Activated naive CD8-positive, alpha-beta T cell treated with anti-CD3 and anti-CD28 coated beads, Interleukin-2, amount 50 U/mL, for 24 hours (primary cell): Measurements from ENCODE around the gene GAD1.

Experiments
- ATAC-seq: fragments of 150-1000 bp; cut with Tn5 transposase; one replicate; pipeline ENCODE4 v1.10.0; 2021
- DNase-seq: peaks from one replicate; pipeline ENCODE4 v3.0.0; 2021
- H3K27ac Mint-ChIP-seq: one replicate; pipeline ENCODE4 v1.8.0; 2021; ENCODE audit warnings: mild to moderate bottlenecking, mixed read lengths
- H3K27me3 Mint-ChIP-seq: one replicate; pipeline ENCODE4 v1.8.0; 2021; ENCODE audit warnings: mixed read lengths
- H3K36me3 Mint-ChIP-seq: one replicate; pipeline ENCODE4 v1.8.0; 2021; ENCODE audit warnings: low read depth, mixed read lengths
- H3K4me1 Mint-ChIP-seq: one replicate; pipeline ENCODE4 v1.8.0; 2021; ENCODE audit warnings: mixed read lengths
- H3K4me3 Mint-ChIP-seq: one replicate; pipeline ENCODE4 v1.8.0; 2021; ENCODE audit warnings: mild to moderate bottlenecking, moderate library complexity, mixed read lengths
- H3K9me3 Mint-ChIP-seq: one replicate; pipeline ENCODE4 v1.8.0; 2021; ENCODE audit warnings: mixed read lengths

GAD1 gene

GRCh38 chr2:170885130-170885791 lies 68.6 kb downstream of the GAD1 start:
- no peaks in the 10 kb centered on the region for H3K36me3 Mint-ChIP-seq
- H3K9me3 Mint-ChIP-seq = no peaks in the 10 kb centered on the region
- H3K4me3 Mint-ChIP-seq = no peak overlapping the region
- DNase-seq = no peak
- H3K27me3 Mint-ChIP-seq = peaks cover 14% of the 10 kb centered on the region
- no peaks in the 10 kb centered on the region for H3K4me1 Mint-ChIP-seq
- no peak overlapping the region for H3K27ac Mint-ChIP-seq
- ATAC-seq = no peak

GRCh38 chr2:170886386-170886785 lies 69.7 kb downstream of the GAD1 start:
- Mint-ChIP-seq H3K9me3 (no peaks in the 10 kb centered on the region), H3K27ac (no peak overlapping the region), H3K4me3 (no peak overlapping the region), H3K36me3 (no peaks in the 10 kb centered on the region), H3K27me3 (peaks cover 14% of the 10 kb centered on the region), H3K4me1 (no peaks in the 10 kb centered on the region)
- DNase-seq (no peak), ATAC-seq (no peak)

- H3K4me3 Mint-ChIP-seq = no peak overlapping the region
- no peaks in the 10 kb centered on the region for H3K9me3 Mint-ChIP-seq
- H3K36me3 Mint-ChIP-seq = no peaks in the 10 kb centered on the region
- H3K27ac Mint-ChIP-seq = no peak overlapping the region
- peaks cover 13% of the 10 kb centered on the region for H3K27me3 Mint-ChIP-seq
- no peaks in the 10 kb centered on the region for H3K4me1 Mint-ChIP-seq
- DNase-seq (no peak), ATAC-seq (no peak)
Measured at GRCh38 chr2:170887496-170887895, 70.8 kb downstream of the GAD1 start.

GRCh38 chr2:170887896-170888295 lies 71.2 kb downstream of the GAD1 start:
- DNase-seq (no peak), ATAC-seq (no peak)
- Mint-ChIP-seq H3K27ac (no peak overlapping the region), H3K27me3 (peaks cover 12% of the 10 kb centered on the region), H3K4me1 (no peaks in the 10 kb centered on the region), H3K36me3 (no peaks in the 10 kb centered on the region), H3K9me3 (no peaks in the 10 kb centered on the region), H3K4me3 (no peak overlapping the region)

GRCh38 chr2:170891893-170892292 lies 75.2 kb downstream of the GAD1 start:
- Mint-ChIP-seq H3K27me3 (peaks cover 2% of the 10 kb centered on the region), H3K36me3 (no peaks in the 10 kb centered on the region)
- ATAC-seq = no peak

GRCh38 chr2:170892391-170892951 lies 75.8 kb downstream of the GAD1 start:
- no peaks in the 10 kb centered on the region for H3K36me3 Mint-ChIP-seq
- H3K4me3 Mint-ChIP-seq = no peak overlapping the region
- no peak overlapping the region for H3K27ac Mint-ChIP-seq
- H3K9me3 Mint-ChIP-seq = no peaks in the 10 kb centered on the region
- H3K27me3 Mint-ChIP-seq = peaks cover 4% of the 10 kb centered on the region
- ATAC-seq (no peak), DNase-seq (no peak)
- H3K4me1 Mint-ChIP-seq = no peaks in the 10 kb centered on the region

More at GRCh38 chr2:170891893-170892292, 75.2 kb downstream of the GAD1 start:
- Mint-ChIP-seq H3K4me1 (no peaks in the 10 kb centered on the region), H3K4me3 (no peak overlapping the region), H3K9me3 (no peaks in the 10 kb centered on the region), H3K27ac (no peak overlapping the region)
- DNase-seq = no peak

GRCh38 chr2:170895023-170895757 lies 78.5 kb downstream of the GAD1 start:
- Mint-ChIP-seq H3K27me3 (peaks cover 7% of the 10 kb centered on the region), H3K27ac (no peak overlapping the region), H3K4me3 (no peak overlapping the region), H3K36me3 (no peaks in the 10 kb centered on the region), H3K4me1 (no peaks in the 10 kb centered on the region), H3K9me3 (no peaks in the 10 kb centered on the region)
- DNase-seq (no peak), ATAC-seq (no peak)

- ATAC-seq (no peak), DNase-seq (no peak)
- Mint-ChIP-seq H3K4me1 (no peaks in the 10 kb centered on the region), H3K27ac (no peak overlapping the region), H3K27me3 (peaks cover 8% of the 10 kb centered on the region), H3K36me3 (no peaks in the 10 kb centered on the region), H3K9me3 (no peaks in the 10 kb centered on the region), H3K4me3 (no peak overlapping the region)
Measured at GRCh38 chr2:170896622-170897021, 79.9 kb downstream of the GAD1 start.

- Mint-ChIP-seq H3K4me3 (no peak overlapping the region), H3K9me3 (no peaks in the 10 kb centered on the region), H3K4me1 (no peaks in the 10 kb centered on the region), H3K27ac (no peak overlapping the region), H3K27me3 (peaks cover 8% of the 10 kb centered on the region), H3K36me3 (no peaks in the 10 kb centered on the region)
- no peak for DNase-seq
- ATAC-seq = no peak
Measured at GRCh38 chr2:170897108-170897507, 80.4 kb downstream of the GAD1 start.

GRCh38 chr2:170905864-170906263 lies 89.2 kb downstream of the GAD1 start:
- Mint-ChIP-seq H3K9me3 (peaks cover 20% of the 10 kb centered on the region), H3K36me3 (peaks cover 3% of the 10 kb centered on the region), H3K4me1 (no peaks in the 10 kb centered on the region), H3K27ac (no peak overlapping the region), H3K27me3 (peaks cover 8% of the 10 kb centered on the region), H3K4me3 (no peak overlapping the region)
- DNase-seq = no peak
- no peak for ATAC-seq
